Activated naive CD4-positive, alpha-beta T cell treated with anti-CD3 and anti-CD28 coated beads, Interleukin-2, amount 50 U/mL, for 16 hours (primary cell): ENCODE results near the gene TECPR1.

Experiments used
- DNase-seq: peaks from one replicate; pipeline ENCODE4 v3.0.0-alpha.2; 2020

The TECPR1 gene

DNA sequence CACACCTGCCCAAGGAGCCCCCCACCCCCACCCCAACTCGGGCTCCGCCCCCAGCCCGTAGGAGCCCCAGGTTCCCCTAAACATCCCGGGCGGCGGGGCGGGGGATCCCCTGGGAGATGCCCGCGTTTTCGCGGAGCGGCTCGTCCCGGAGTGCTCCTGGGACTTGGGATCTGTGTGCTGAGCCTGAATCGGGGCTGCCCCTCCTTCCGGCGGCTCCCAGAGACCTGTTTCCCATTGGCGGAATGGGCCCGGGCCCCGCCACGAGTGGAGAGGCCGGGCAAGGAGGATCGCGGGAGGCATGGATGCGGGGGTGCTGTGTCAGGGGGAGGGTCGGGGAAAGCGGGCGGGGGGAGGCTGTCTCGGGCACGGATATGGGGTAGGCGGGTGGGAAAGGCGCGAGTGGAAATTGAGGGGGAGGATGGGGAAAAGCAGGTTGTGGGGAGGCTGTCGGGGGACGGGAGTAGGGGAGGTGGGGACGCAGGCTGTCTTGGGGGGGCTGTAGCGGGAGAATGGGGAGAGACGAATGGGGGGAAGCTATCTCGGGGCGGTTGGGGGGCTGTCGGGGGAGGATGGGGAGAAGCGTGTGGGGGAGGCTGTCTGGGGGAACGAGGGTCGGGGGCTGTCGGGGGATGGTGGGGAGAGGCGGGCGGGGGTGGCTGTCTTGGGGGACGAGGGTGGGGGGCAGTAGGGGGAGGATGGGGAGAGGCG, 41.4 kb downstream of the TECPR1 start:
- DNase-seq, result no peak

DNA sequence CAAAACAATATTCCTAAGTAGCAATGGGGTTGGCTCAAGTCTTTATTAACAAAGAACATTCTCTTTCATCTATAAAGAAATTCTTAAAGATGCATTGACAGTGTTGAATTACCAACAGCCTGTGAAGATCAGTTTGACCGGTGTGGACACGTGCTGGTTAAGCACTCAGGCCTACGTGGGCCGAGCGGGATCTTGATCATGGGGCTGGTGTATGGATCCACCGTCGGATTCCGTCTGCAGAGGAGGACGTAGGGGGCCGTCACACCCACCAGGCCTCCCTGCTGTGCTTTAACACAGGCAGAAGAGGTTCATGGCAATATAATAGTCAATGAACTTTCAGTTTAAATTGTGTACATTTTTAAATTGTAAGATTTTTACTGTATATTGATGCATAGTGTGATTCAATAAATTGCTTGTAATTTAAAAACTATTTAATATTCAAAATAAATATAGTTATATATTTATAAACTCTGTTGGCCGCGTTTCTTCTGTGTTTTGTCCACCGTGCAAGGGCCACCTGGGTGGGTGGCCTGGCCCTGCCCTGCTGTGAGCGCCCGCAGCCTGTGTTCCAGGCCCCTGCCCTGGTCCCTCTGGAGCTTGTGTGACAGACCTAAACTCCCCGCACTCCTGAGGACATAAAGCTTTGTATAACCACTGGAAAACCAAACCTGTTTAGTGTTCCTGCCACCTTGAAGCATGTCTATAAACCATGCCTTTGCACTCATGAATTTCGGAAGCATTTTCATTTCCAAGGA, 42.7 kb downstream of the TECPR1 start:
- DNase-seq, result no peak

DNA sequence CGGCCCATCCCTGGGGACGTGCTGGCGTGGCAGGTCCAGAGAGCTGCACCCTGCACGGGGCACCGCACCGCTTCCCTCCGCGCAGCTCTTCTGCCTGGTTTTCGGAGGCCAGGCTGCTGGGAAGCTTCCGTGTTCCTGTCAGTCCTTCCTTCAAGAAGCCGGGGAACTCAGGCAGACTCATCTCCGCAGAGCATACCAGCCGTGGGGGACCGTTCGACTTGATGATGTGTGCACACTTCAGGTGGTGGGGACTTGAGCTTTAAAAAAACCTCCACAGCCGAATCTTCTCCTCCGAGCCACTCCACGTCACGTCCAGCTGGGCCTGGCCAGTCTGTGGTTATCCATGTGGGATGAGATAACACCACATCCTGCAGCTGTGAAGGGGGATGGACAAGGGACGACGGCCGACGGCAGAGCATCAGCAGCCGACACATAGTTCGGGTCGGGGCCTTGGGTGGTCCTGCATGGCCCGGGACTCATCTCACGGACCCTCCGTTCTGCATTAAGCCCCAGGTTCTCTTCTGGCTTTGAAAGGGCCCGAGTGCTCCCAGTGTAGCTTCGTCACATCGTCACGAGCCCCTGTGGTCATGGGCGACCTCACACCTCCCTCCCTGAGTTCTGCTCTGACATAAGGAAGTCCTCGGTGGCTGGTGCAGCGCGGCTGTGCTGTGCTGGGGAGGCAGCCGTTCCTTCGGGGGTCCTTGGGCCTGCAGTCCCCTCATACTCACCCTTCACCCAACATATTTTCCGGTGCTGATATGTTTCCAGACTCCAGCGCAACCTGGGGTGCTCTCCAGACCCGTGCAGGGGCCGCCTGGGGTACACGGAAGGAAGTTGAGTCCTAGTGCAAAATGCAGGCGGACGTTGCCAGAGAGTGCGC, 45.3 kb downstream of the TECPR1 start:
- no peak for DNase-seq

DNA sequence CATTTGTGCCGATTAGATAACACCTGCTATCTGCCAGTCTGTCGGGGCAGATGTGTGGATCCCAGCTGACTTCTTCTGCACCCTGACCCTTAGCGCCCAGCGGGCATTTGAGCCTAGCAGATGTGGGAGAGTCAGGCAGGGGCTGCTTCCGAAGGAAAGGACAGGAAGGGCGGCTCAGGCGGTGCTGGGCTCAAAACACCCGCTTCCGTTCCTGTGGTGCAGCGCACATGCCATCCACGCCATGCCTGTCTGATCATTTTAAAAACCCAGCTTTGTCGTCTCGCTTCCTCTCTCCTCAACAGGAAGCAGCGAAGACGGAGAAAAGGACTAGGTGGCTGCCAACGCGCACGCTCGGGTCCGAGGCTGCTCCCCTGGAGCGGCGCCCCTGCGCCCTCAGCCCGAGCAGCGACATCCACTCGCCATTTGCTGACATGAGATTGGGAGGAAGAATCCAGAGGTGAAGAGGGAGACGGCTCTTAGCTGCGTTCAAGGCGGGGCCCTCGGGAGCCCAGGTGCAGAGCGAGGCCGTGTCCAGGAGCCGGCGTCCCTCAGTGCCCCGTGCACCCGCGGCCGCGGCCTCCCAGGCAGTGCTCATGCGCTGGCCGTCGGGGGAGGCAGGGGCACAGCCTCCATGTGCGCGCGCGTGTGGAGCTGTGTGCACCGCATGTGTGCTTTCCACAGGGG, 46.7 kb downstream of the TECPR1 start:
- DNase-seq, result no peak

DNA sequence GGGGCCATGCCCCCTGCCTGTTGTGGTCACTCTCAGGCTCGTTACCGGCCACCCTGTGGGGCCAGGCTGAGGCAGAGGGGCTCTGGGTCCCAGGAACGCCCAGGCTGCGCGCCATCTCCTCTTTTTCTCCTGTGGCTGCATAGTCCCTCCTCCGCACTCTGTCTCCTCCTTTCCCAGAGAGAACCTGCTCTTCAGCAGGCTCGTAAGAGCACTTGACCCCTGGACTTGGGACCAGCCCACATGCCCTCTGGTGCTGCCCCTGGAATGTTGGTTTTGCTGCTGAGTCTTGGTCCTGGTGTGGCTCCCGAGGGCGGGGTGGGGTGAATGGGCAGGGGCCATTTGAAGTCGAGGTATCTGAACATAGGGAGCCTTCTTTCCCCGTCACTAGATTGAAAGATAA, 47.4 kb downstream of the TECPR1 start:
- no peak for DNase-seq

DNA sequence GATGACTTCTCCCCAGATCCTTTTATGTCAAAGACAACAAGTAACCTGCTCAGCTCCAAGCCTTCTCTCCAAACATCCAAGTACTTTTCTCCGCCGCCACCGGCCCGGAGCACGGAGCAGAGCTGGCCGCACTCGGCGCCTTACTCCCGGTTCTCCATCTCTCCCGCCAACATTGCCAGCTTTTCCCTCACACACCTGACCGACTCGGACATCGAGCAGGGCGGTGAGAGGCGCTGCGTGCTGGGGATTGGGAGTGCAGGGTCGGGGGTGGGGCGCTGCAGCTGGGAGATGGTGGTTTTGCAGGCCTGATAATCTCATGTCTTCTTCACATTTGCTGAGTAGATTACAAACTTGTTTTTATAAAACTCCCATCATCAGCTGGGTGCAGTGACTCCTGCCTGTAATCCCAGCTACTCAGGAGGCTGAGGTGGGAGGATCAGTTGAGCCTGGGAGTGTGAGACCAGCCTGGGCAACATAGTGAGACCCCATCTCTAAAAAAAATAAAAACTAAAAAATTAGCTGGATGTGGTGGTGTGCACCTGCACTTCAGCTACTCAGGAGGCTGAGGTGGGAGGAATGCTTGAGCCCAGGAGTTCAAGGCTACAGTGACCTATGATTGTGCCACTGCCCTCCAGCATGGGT, 47.9 kb downstream of the TECPR1 start:
- DNase-seq, result no peak

DNA sequence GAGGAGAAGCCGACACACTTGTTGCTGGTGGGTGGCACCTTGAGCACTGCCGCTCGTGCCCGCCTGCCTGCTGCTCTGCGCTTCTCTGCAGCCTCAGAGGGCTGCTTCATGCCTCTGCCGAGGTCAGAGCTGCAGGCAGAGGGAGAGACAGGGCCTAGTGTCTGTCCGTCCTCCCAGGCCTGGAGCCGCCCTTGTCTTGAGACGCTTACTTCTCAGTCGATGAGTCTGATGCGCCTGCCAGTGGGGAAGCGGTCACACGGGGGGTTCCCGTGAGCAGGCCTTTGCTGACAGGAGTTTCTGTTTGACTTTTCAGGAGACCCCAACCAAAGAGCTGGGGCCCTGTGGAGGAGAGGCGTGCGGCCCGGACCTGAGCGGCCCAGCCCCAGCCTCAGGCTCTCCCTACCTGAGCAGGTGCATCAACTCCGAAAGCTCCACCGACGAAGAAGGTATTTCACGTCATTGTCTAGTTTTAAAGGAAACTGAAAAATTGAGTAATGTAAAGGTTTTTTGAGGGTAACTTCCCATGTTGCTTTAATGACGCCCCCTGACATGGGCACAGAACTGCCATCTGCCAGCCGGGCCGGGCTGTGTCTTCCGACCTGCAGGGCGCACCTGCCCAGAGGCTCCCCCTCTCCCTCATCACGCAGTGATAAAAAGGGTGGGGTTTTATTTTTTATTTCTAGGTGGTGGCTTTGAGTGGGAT, 48.6 kb downstream of the TECPR1 start:
- no peak for DNase-seq

DNA sequence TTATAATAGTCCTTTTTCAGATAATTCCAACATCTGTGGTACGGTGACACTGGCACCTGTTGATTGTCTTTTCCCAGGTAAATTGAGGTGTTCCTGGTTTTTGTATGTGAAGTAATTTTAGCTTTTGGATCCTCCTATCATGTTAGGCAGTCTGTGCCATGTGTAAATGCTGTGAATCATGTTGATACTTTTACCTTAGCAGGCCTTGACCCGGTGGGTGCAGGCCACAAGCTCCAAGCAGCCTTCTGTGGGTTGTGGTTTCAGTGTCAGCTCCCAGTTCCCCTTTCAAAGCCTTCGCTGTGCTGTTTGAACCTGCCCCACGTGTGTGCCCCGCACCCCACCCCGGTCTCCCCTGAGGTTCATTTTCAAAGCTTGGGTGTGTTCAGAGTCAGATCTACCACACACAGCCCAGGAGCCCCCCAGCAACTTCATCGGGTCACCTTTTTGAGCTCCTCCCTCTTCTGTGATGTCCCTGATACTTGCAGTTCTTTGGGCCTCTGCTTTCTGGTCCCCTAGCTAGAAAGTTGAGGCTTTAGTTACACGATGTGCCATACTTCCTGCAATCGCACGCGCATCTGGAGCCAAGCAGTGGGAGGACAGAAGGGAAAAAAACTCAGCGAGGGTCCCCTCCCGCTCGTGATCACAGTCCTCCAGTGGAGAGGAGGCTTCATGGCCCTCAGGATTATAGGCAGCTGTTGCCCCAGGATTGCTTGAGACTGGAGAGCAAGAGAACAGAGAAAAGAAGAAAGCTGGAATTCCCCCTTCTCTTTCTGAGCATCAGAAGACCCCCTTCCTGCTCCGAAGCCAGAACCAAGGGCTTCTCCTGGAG, 49.5 kb downstream of the TECPR1 start:
- peak; percentile 62 for DNase-seq

DNA sequence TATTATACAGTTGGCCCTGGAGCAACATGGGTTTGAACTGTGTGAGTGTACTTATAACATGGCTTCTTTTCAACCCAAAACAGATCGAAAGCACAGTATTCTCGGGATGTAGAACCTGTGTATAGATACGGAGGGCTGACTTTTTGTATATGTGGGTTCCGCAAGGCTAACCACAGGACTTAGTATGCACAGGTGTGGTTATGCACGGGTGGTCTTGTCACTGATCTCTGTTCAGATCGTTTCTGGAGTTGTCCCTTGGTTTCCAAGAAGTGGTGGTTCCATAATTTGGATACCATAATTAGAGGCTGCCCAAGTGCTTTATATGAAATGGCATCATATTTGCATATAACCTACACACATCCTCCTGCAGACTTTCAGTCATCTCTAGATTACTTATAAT, 51.7 kb downstream of the TECPR1 start:
- DNase-seq, result no peak

DNA sequence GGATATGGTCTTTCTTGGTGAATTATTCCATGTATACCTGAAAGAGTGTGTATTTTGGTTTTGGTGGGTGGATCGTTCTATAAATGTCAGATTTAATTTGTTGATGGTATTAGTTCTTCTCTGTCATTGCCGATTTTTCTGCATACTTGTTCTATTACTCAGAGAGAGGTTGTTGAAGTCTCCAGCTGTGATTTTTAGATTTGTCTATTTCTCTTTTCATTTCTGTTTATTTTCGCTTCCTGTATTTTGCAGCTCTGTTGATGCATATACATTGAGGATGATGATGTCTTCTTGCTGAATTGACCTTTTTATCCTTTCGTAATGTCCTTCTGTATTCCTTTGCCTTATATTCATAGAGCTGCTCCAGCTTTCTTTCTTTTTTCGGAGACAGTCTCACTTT, 52.9 kb downstream of the TECPR1 start:
- DNase-seq, result no peak

DNA sequence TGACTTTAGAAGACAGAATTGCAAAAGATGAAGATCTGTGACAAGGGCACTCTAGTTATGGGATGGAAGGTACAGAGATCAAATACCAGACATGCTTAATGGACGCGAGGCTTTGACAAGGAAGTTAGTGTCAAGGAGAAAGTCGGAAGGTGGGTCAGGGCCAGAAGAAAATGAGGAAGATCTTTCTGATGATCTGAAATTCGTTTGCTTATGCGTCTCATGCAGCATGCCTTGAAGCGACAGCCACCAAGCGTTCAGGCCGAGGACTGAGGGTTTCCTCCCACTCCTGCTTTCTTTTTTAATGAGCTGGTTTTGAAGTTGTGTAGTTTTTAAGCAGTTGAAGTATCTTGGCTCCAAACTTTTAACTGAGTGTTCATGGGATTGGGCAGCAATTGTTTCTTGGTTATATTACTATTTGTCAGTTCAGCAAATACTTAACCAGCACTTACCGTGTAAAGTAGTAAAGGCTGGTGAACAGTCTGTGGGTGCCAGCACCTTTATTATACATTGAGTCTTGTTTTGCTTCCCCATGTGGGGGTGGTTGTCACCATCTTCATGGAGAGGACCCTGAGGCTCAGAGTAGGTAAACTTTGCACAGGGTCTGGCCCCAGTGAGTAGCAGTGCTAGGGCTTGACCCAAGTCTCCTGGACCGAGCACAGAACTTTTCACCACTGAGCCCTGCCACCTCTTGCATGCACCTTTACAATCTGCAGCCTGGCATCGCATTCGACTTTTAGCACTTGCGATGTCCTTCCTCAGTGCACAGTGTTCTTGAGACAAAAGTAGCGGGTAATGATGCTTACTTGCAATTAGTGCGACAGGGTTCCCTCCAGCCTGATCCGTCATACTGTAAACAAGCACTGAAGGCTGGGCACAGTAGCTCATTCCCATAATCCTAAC, 55.1 kb downstream of the TECPR1 start:
- DNase-seq, result no peak

DNA sequence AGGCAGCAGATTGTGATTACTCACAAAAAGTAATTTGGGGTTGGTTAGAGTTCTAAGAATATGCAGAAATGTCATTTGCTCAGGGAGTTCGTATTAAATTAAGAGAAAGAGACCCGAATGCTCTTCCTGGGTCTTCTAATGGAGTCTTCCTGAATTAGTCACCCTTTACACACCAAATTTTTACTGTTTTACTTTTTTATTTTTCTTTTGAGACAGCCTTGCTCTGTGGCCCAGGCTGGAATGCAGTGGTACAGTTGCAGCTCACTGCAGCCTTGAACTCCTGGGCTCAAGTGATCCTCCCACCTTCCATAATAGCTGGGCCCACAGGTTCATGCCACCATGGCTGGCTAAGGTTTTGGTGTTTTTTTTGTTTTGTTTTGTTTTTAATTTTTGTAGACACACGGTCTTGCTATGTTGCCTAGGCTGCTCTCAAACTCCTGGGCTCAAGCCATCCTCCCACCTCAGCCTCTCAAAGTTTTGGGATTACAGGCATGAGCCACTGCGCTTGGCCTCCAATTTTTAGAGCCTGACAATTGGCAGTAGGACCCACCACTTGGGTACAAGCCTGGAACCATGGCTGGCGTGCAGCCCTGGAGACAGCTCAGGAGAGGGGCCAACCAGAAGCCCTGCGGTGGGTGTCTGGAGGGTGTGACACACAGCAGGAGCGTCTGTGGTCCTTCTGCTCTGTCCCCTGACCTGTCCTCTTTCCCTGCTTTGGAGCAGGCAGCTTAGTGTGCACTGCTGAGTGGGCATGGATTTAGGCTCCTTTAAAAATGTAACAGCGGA, 57.2 kb downstream of the TECPR1 start:
- no peak for DNase-seq

DNA sequence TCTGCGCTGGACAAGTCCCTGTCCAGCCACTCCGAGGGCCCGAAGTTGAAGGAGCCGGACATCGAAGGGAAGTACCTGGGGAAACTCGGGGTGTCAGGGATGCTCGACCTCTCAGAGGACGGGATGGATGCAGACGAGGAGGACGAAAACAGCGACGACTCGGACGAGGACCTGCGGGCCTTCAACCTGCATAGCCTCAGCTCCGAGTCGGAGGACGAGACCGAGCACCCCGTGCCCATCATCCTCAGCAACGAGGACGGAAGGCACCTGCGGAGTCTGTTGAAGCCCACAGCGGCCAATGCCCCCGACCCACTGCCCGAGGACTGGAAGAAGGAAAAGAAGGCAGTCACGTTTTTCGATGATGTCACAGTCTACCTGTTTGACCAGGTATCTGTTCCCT, 57.8 kb downstream of the TECPR1 start:
- DNase-seq, result no peak

DNA sequence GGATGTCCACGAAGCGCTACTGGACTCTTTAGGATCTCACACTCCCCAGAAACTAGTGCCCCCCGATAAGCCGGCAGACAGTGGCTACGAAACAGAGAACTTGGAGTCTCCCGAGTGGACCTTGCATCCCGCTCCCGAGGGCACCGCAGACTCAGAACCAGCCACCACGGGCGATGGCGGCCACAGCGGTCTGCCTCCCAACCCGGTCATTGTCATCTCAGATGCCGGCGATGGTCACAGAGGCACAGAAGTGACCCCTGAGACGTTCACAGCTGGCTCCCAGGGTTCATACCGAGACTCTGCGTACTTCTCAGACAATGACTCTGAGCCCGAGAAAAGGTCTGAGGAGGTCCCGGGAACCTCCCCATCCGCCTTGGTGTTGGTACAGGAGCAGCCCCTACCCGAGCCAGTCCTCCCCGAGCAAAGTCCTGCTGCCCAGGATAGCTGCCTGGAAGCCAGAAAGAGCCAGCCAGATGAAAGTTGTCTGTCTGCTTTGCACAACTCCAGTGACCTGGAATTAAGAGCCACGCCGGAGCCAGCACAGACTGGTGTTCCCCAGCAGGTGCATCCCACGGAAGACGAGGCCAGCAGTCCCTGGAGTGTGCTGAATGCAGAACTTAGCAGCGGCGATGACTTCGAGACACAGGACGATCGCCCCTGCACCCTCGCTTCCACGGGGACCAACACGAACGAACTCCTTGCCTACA, 58.4 kb downstream of the TECPR1 start:
- no peak for DNase-seq

DNA sequence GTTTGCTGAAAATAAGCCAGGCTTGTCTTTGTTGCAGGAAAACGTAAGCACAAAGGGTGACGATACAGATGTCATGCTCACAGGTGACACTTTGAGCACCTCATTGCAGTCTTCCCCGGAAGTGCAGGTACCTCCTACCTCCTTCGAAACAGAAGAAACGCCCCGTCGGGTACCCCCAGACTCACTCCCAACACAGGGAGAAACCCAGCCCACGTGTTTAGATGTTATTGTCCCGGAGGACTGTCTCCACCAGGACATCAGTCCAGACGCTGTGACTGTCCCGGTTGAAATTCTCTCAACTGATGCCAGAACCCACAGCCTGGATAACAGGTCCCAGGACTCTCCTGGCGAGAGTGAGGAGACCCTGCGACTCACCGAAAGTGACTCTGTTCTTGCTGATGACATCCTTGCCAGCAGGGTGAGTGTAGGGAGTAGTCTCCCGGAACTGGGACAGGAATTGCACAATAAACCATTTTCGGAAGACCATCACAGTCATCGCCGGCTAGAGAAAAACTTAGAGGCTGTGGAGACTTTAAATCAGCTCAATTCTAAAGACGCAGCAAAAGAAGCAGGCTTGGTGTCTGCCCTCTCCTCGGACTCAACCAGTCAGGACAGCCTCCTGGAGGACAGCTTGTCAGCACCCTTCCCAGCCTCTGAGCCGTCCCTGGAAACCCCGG, 59.1 kb downstream of the TECPR1 start:
- no peak for DNase-seq

DNA sequence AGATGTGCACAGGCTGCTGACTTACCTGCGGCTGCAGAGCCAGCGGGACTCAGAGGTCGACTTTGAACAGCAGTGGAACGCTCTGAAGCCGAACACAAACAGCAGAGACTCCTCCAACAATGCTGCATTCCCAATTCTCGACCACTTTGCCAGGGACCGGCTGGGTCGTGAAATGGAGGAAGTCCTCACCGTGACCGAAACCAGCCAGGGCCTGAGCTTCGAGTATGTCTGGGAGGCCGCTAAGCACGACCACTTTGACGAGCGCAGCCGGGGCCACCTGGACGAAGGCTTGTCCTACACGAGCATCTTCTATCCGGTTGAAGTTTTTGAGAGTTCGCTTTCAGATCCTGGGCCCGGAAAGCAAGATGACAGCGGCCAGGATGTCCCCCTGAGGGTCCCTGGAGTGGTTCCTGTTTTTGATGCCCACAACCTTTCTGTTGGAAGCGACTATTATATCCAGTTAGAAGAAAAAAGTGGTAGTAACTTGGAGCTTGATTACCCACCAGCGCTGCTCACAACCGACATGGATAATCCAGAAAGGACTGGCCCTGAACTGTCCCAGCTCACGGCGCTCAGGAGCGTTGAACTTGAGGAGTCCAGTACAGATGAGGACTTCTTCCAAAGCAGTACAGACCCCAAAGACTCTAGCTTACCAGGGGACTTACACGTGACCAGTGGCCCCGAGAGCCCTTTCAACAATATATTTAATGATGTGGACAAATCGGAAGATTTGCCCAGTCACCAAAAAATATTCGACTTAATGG, 60.2 kb downstream of the TECPR1 start:
- DNase-seq, result no peak

DNA sequence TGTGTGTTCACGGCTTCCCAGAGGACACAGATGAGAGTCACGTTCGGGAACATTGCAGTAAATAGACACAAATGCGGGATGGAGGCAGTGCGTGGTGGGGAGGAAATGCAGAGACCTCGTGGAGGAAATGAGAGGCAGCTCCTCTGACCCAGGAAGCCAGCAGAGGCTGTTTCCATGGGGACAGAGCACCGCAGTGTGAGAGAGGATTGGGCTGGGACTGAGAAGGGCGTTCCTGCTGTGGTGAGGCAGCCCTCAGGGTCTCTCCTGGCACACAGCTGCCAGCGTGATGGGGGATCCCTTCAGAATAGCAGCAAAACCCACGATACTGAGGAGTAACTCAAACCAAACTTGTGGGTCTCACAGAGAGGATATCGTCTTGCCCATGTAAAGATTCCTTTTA, 62.5 kb downstream of the TECPR1 start:
- no peak for DNase-seq
